Right lobe of liver (tissue), 4 donors: ENCODE data around the gene SULT1B1.

Source experiments
- POLR2A ChIP-seq: fragments of 450-650 bp; IDR thresholded peaks from one replicate; pipeline ENCODE4 v1.6.1; 2017; ENCODE audit warnings: antibody characterized with exemption, mild to moderate bottlenecking
- TF ChIP-seq, protein P1 (sequence below), 4 donors: fragments of 200-600 bp in 3 of 4; fragments of 450-650 bp in 1 of 4; IDR thresholded peaks; one replicate each; pipeline versions ENCODE4 v1.5.1 to v1.8.0; 2016 to 2022; ENCODE audit warnings: antibody characterized with exemption in 4 of 4, mild to moderate bottlenecking in 2 of 4
- donor health status: DM: no; HTN: no; CAD: no.
- donor health status: DM: no; HTN: no; CAD: no.
- donor health status: DM: no; HTN: yes; CAD: no.

DNA sequence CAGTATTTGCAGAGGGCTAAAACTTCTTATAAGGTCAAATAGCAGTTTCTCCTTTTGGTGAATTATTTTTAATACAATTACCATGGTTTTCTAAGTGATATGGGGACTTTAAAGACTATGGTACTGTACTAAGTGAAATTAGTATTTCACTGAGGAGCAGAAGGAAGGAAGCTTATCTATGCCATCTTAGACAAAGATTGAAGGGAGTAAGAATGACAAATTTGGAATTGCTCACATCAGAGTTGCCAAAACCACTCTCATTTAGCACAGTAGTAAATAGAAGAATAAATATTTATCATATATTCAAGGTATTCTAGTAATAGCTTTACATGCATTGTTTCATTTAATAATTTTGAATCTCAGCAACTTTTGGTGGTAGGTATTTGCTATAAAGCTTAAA, 30.4 kb downstream of the SULT1B1 start:
- TF ChIP-seq, protein P1, sequence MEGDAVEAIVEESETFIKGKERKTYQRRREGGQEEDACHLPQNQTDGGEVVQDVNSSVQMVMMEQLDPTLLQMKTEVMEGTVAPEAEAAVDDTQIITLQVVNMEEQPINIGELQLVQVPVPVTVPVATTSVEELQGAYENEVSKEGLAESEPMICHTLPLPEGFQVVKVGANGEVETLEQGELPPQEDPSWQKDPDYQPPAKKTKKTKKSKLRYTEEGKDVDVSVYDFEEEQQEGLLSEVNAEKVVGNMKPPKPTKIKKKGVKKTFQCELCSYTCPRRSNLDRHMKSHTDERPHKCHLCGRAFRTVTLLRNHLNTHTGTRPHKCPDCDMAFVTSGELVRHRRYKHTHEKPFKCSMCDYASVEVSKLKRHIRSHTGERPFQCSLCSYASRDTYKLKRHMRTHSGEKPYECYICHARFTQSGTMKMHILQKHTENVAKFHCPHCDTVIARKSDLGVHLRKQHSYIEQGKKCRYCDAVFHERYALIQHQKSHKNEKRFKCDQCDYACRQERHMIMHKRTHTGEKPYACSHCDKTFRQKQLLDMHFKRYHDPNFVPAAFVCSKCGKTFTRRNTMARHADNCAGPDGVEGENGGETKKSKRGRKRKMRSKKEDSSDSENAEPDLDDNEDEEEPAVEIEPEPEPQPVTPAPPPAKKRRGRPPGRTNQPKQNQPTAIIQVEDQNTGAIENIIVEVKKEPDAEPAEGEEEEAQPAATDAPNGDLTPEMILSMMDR (IDR thresholded peaks at IDR 0.05), result no peak
- no peak for TF ChIP-seq POLR2A
